ENCODE measurements around the gene PCDH9. TPM values are rescaled to one million over a fixed set of nuclear protein-coding genes. Genes with fewer than 3 reads are reported as not detected.

PCDH9 gene
- total and polyA plus RNA-seq, 2 of the 13 experiments (the other 11 are each of a cell fraction or from before 2014, with no cell fraction given) = 0.09 TPM; not detected in 1

- no peak overlapping the region for H2AFZ ChIP-seq (ENCODE audit: low read length)
- no peaks in the 10 kb centered on the region for H3K36me3 ChIP-seq (replicated peaks in 1 of 2; ENCODE audit: control insufficient read depth in 1 of 2, insufficient read depth in 2 of 2, low read length in 2 of 2)
- no peaks in the 10 kb centered on the region for H3K27me3 ChIP-seq (ENCODE audit: control insufficient read depth in 1 of 2, insufficient read depth in 2 of 2, low read length in 2 of 2)
- intact Hi-C loops (cut with micrococcal nuclease; ENCODE audit: unreplicated experiment) (no loop called here), in situ Hi-C loops (cut with HindIII; ENCODE audit: extremely low pct_ligation_motif_present, low pct_unique_long_range_greater_than_20kb) (no loop called here)
- peaks cover 24% of the 10 kb centered on the region for H3K9me3 ChIP-seq (ENCODE audit: low read length)
- no peak overlapping the region for H3K4me3 ChIP-seq (replicated peaks in 1 of 3; ENCODE audit: insufficient read depth in 1 of 3, low read depth in 2 of 3, low read length in 3 of 3)
- no peaks in the 10 kb centered on the region for H4K20me1 ChIP-seq (ENCODE audit: insufficient read depth, low read length)
- no peaks in the 10 kb centered on the region for H3K79me2 ChIP-seq (ENCODE audit: insufficient read depth, low read length)
- FAIRE-seq (no peak), DNase-seq (ENCODE audit: low spot score) (no peak), ATAC-seq (no peak)
- ChIA-PET CTCF (ENCODE audit: low intra/inter-chr PET ratio, low total read pairs) (no interaction called here), POLR2A (no interaction called here)
- no peak overlapping the region for H3K27ac ChIP-seq (ENCODE audit: extremely low read length, insufficient read depth, low read length)
- no peak overlapping the region for H3K4me2 ChIP-seq (ENCODE audit: low read depth, low read length)
- H3K9ac ChIP-seq (ENCODE audit: insufficient read depth, low read depth, low read length) = no peak overlapping the region
- BruUV-seq (replicated peaks) = no TSS peak
- TF ChIP-seq ZNF598 (CRISPR knock-in tag; IDR thresholded peaks at IDR 0.05; ENCODE audit: borderline replicate concordance) = no peak
- no peak for TF ChIP-seq MATR3 (CRISPR knock-in tag; IDR thresholded peaks at IDR 0.05)
- no peak for TF ChIP-seq ARID3A (IDR thresholded peaks at IDR 0.05; ENCODE audit: low read depth, low read length)
- TF ChIP-seq HIC2 (CRISPR knock-in tag; IDR thresholded peaks at IDR 0.05; ENCODE audit: low read depth) = no peak
- no peak for TF ChIP-seq ZNF512B (CRISPR knock-in tag; IDR thresholded peaks at IDR 0.05; ENCODE audit: borderline replicate concordance)
- TF ChIP-seq SIN3A (IDR thresholded peaks at IDR 0.05; ENCODE audit: borderline replicate concordance, low read depth, low read length) = no peak
- TF ChIP-seq ZNF639 (CRISPR knock-in tag; conservative IDR thresholded peaks at IDR 0.05) = no peak
- TF ChIP-seq MAFK (conservative IDR thresholded peaks at IDR 0.05 in 1 of 2, IDR thresholded peaks at IDR 0.05 in 1 of 2; ENCODE audit: low read length in 2 of 2) = no peak
- TF ChIP-seq TFDP1 (CRISPR knock-in tag; IDR thresholded peaks at IDR 0.05; ENCODE audit: borderline replicate concordance) = no peak
- TF ChIP-seq RXRA (CRISPR knock-in tag; IDR thresholded peaks at IDR 0.05) = no peak
- no peak for TF ChIP-seq TARDBP (CRISPR knock-in tag; IDR thresholded peaks at IDR 0.05)
- TF ChIP-seq ETS1 (CRISPR knock-in tag; IDR thresholded peaks at IDR 0.05) = no peak
- no peak for TF ChIP-seq ZNF430 (CRISPR knock-in tag; IDR thresholded peaks at IDR 0.05)
- TF ChIP-seq ZFY (CRISPR knock-in tag; IDR thresholded peaks at IDR 0.05) = no peak
- TF ChIP-seq JARID2 (CRISPR knock-in tag; IDR thresholded peaks at IDR 0.05; ENCODE audit: insufficient replicate concordance) = no peak
- no peaks in the 10 kb centered on the region for H3K4me1 ChIP-seq (ENCODE audit: insufficient read depth, low read length)
- 0% methylated on average over 1 of the region's 1 CpG for WGBS (ENCODE audit: low lambda C conversion rate)
Observed at GRCh38 chr13:66681403-66681802, 548.7 kb downstream of the PCDH9 start.
